Stimulated activated naive CD4-positive, alpha-beta T cell (primary cell): Measurements from ENCODE around the gene RSPH6A.
"Not testable (repeated sequence)": the region's sequence is repeated elsewhere in the genome, so short reads cannot be mapped to it uniquely, and the experiment has no call there.

Source experiments
- DNase-seq, 6 experiments: peaks; one replicate each; lab custom pipeline; 2025; lab: John Stamatoyannopoulos, UW

Gene RSPH6A

GRCh38 chr19:45800070-45800553 lies 15.0 kb downstream of the RSPH6A start:
- no peak for DNase-seq

GRCh38 chr19:45799541-45799940 lies 15.6 kb downstream of the RSPH6A start:
- not testable (repeated sequence) for DNase-seq

- peak; percentile 23 to 69 (median 50) for DNase-seq
Measured at GRCh38 chr19:45798995-45799517, 16.1 kb downstream of the RSPH6A start.

- no peak for DNase-seq
Measured at GRCh38 chr19:45794627-45795026, 20.5 kb downstream of the RSPH6A start.

GRCh38 chr19:45793876-45794275 lies 21.2 kb downstream of the RSPH6A start:
- no peak for DNase-seq

- DNase-seq: no peak
Measured at GRCh38 chr19:45793178-45793564, 21.9 kb downstream of the RSPH6A start.

GRCh38 chr19:45792470-45793177 lies 22.5 kb downstream of the RSPH6A start, which contains the start of gene DMWD:
TSS of gene DMWD (minus strand) at chr19:45792845. CDS start at chr19:45792756, 89 bp downstream.
- peak; percentile 96 to 98 (median 96) for DNase-seq

- DNase-seq: peak in 1 of 6 experiments; percentile 47
Measured at GRCh38 chr19:45791744-45792469, 23.2 kb downstream of the RSPH6A start.

- DNase-seq: peak in 3 of 6 experiments; percentile 10 to 59 (median 46)
Measured at GRCh38 chr19:45790942-45791341, 24.2 kb downstream of the RSPH6A start.

- DNase-seq: no peak
Measured at GRCh38 chr19:45789035-45789786, 25.9 kb downstream of the RSPH6A start.

GRCh38 chr19:45786533-45786894 lies 28.6 kb downstream of the RSPH6A start:
- DNase-seq: no peak

- DNase-seq: no peak
Measured at GRCh38 chr19:45785781-45786532, 29.2 kb downstream of the RSPH6A start.

- DNase-seq: no peak
Measured at GRCh38 chr19:45785097-45785496, 30.0 kb downstream of the RSPH6A start.

- no peak for DNase-seq
Measured at GRCh38 chr19:45784096-45784495, 31.0 kb downstream of the RSPH6A start.

- no peak for DNase-seq
Measured at GRCh38 chr19:45782820-45783785, 32.0 kb downstream of the RSPH6A start.

GRCh38 chr19:45782162-45782691 lies 32.9 kb downstream of the RSPH6A start, which contains the start of gene DMPK:
TSS of gene DMPK (minus strand) at chr19:45782490. CDS start at chr19:45782352, 138 bp downstream.
- DNase-seq: no peak

GRCh38 chr19:45781214-45782161 lies 33.6 kb downstream of the RSPH6A start:
- no peak for DNase-seq

- no peak for DNase-seq
Measured at GRCh38 chr19:45780448-45781213, 34.5 kb downstream of the RSPH6A start.
